K562 (cell line): ENCODE data around the gene SERPING1. TPM values are rescaled to one million over a fixed set of nuclear protein-coding genes. Genes with fewer than 3 reads are reported as not detected.

Source experiments
- CHCHD3 ChIP-seq: fragments of 250-450 bp; sonication (Bioruptor Pico); IDR thresholded peaks from 2 replicates; pipeline ENCODE4 v2.1.2; 2022; ENCODE audit warnings: mild to moderate bottlenecking
- GTF2B ChIP-seq: IDR thresholded peaks from 2 replicates; pipeline ENCODE4 v1.6.1; 2011; ENCODE audit not compliant: insufficient read length; ENCODE audit errors: extremely low read depth
- HNRNPLL ChIP-seq: fragments of 200-400 bp; formaldehyde crosslinking; IDR thresholded peaks from 2 replicates; pipeline ENCODE4 v1.6.1; 2017; ENCODE audit warnings: low read length, low read depth, mild to moderate bottlenecking; ENCODE audit not compliant: poor library complexity, severe bottlenecking
- MTA3 ChIP-seq: fragments of 450-650 bp; formaldehyde crosslinking; IDR thresholded peaks from 2 replicates; pipeline ENCODE4 v1.6.1; 2017; ENCODE audit warnings: mild to moderate bottlenecking, borderline replicate concordance
- MXI1 ChIP-seq: IDR thresholded peaks from 2 replicates; pipeline ENCODE4 v1.6.1; 2011; ENCODE audit warnings: low read depth, mild to moderate bottlenecking, improper control_type of control experiment, low read length
- NBN ChIP-seq: fragments of 450-650 bp; IDR thresholded peaks from 2 replicates; pipeline ENCODE4 v1.6.1; 2016; ENCODE audit warnings: low read depth, mild to moderate bottlenecking
- NFYB ChIP-seq: IDR thresholded peaks from 2 replicates; pipeline ENCODE4 v1.6.1; 2011; ENCODE audit warnings: mild to moderate bottlenecking, moderate library complexity; ENCODE audit not compliant: insufficient read length; ENCODE audit errors: extremely low read depth
- PATZ1 ChIP-seq: fragments of 250-450 bp; sonication (Bioruptor Pico); IDR thresholded peaks from 2 replicates; pipeline ENCODE4 v1.5.0; 2020; ENCODE audit warnings: mild to moderate bottlenecking, borderline replicate concordance
- POLR3G ChIP-seq: IDR thresholded peaks from 2 replicates; pipeline ENCODE4 v1.6.1; 2011; ENCODE audit not compliant: insufficient read length, insufficient replicate concordance; ENCODE audit errors: extremely low read depth
- RBM15 ChIP-seq: fragments of 200-400 bp; formaldehyde crosslinking; IDR thresholded peaks from 2 replicates; pipeline ENCODE4 v1.6.1; 2018; ENCODE audit warnings: mild to moderate bottlenecking, low read length, moderate library complexity; ENCODE audit not compliant: insufficient read depth
- STAT5B ChIP-seq: fragments of 250-450 bp; sonication (Bioruptor Pico); IDR thresholded peaks from 2 replicates; pipeline ENCODE4 v1.8.0; 2021; ENCODE audit warnings: mild to moderate bottlenecking, inconsistent platforms
- TCF7 ChIP-seq: sonication (generic); IDR thresholded peaks from 2 replicates; pipeline ENCODE4 v1.6.1; 2016; ENCODE audit warnings: antibody characterized with exemption, borderline replicate concordance
- ZBTB8A ChIP-seq: fragments of 450-650 bp; IDR thresholded peaks from 2 replicates; pipeline ENCODE4 v1.6.1; 2018; ENCODE audit warnings: mild to moderate bottlenecking, moderate library complexity; ENCODE audit not compliant: partially characterized antibody
- ZKSCAN3 ChIP-seq: fragments of 250-450 bp; sonication (Bioruptor Pico); IDR thresholded peaks from 2 replicates; pipeline ENCODE4 v1.4.0; 2020
- ZNF124 ChIP-seq: sonication (generic); formaldehyde crosslinking; IDR thresholded peaks from 2 replicates; pipeline ENCODE4 v1.8.1; 2022; ENCODE audit warnings: missing genetic modification reagents
- ZNF133 ChIP-seq: fragments of 250-450 bp; sonication (Bioruptor Pico); IDR thresholded peaks from 2 replicates; pipeline ENCODE4 v1.4.0; 2020; ENCODE audit warnings: mild to moderate bottlenecking
- ZNF140 ChIP-seq: fragments of 250-450 bp; sonication (Bioruptor Pico); IDR thresholded peaks from 2 replicates; pipeline ENCODE4 v1.8.0; 2021; ENCODE audit warnings: moderate library complexity, mild to moderate bottlenecking, inconsistent platforms
- ZNF311 ChIP-seq: fragments of 250-450 bp; sonication (Bioruptor Pico); IDR thresholded peaks from 2 replicates; pipeline ENCODE4 v1.4.0; 2020; ENCODE audit warnings: mild to moderate bottlenecking, moderate library complexity
- ZNF324 ChIP-seq: fragments of 250-450 bp; sonication (Bioruptor Pico); IDR thresholded peaks from 2 replicates; pipeline ENCODE4 v1.4.0; 2020; ENCODE audit warnings: mild to moderate bottlenecking
- ZNF444 ChIP-seq: fragments of 250-450 bp; sonication (Bioruptor Pico); IDR thresholded peaks from 2 replicates; pipeline ENCODE4 v1.4.0; 2020; ENCODE audit warnings: mild to moderate bottlenecking, moderate library complexity
- polyA plus RNA-seq, 8 experiments: library from polyadenylated mRNA; depleted of rRNA in 4 of 8; stranded (reverse) in 5 of 8; unstranded in 3 of 8; fragments of >200 nt; fragmentation: Nextera tagmentation in 2 of 8; fragmentation: Illumina TruSeq in 1 of 8; extraction: Ambion mirVana in 2 of 8; extraction: Trizol in 1 of 8; gene quantifications; 2 replicates each; pipeline versions ENCODE4 v1.2.1 to v1.2.3, GENCODE V29; 2011 to 2014; ENCODE audit warnings: inconsistent platforms in 1 of 8, missing spikeins in 1 of 8
- total RNA-seq, 7 experiments: library from RNA; depleted of rRNA in 6 of 7; stranded (reverse); fragments of >200 nt in 6 of 7; fragmentation: Illumina TruSeq in 2 of 7; extraction: Trizol in 2 of 7; gene quantifications; 2 replicates each; pipeline versions ENCODE4 v1.2.1 to v1.2.3, GENCODE V29; 2011 to 2021; ENCODE audit warnings: low replicate concordance in 1 of 7
- TF ChIP-seq, protein P1 (sequence below): fragments of 200-800 bp; sonication (Bioruptor generic); IDR thresholded peaks from 2 replicates; pipeline ENCODE4 v1.6.1; 2017; ENCODE audit warnings: missing genetic modification characterization, missing compliant biosample characterization
- TF ChIP-seq, protein P2 (sequence below): sonication (generic); formaldehyde crosslinking; IDR thresholded peaks from 2 replicates; pipeline ENCODE4 v1.8.1; 2023; ENCODE audit warnings: mild to moderate bottlenecking, missing genetic modification reagents

Gene SERPING1
- total and polyA plus RNA-seq, 9 of the 15 experiments (the other 6 are each of a cell fraction or from before 2014, with no cell fraction given) = 0.10 to 1.00 (median 0.21) TPM; not detected in 2

DNA sequence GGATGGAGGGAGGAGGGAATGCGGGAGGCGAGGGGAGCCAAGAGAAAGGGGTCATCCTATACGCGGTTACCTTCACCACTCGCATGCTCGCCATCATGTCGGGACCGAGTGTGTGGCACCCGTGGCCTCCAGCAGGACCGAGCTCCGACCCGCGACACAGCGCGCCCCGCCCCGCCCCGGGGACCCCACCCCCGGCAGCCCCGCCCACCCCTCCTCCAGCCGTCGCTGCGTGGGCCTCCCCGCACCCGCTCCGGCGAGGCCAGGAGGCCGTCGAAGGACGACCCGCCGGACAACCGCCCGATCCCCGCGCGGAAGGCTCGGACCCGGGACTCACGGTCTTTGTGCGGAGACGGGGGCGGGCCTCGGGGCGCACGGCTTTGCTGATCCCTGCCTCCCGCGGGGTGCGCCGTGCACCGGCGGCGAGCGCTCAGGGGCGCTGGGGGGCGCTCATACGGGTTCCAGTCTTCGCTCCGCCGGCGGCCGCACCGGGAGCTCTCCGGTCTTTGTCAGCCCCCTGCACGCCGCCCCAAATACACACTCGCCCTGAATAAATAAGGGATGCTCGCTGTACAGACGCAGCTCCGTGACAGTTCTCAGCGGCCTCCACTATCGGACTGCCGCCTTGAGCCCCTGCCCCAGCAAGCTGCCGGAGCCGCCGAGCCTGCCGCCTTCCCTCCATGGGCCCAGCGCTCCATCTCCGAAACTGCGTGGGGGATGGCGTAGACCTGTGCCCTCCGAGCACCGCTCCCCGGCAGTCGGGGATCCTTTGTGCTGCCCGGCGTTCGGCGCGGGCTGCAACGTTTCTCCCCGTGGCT is 29.8 kb upstream of the SERPING1 start, which contains the start of gene UBE2L6 (continued):
- TF ChIP-seq TCF7 (no peak), ZNF133 (CRISPR knock-in tag) (no peak), ZNF124 (no peak), RBM15 (no peak), NFYB (no peak), MTA3 (peak; percentile 57; the same call in 1 of the 2 replicates), GTF2B (no peak), ZNF324 (CRISPR knock-in tag) (no peak), STAT5B (CRISPR knock-in tag) (no peak), POLR3G (no peak), PATZ1 (CRISPR knock-in tag) (no peak), HNRNPLL (no peak), ZNF140 (CRISPR knock-in tag) (no peak), MXI1 (no peak), ZNF444 (CRISPR knock-in tag) (no peak), ZBTB8A (no peak), ZKSCAN3 (CRISPR knock-in tag) (no peak), NBN (0 out of 2 replicates have a peak, but pooled peaks have one; percentile 54), ZNF311 (CRISPR knock-in tag) (no peak), CHCHD3 (CRISPR knock-in tag) (no peak)
- TF ChIP-seq, protein P1, sequence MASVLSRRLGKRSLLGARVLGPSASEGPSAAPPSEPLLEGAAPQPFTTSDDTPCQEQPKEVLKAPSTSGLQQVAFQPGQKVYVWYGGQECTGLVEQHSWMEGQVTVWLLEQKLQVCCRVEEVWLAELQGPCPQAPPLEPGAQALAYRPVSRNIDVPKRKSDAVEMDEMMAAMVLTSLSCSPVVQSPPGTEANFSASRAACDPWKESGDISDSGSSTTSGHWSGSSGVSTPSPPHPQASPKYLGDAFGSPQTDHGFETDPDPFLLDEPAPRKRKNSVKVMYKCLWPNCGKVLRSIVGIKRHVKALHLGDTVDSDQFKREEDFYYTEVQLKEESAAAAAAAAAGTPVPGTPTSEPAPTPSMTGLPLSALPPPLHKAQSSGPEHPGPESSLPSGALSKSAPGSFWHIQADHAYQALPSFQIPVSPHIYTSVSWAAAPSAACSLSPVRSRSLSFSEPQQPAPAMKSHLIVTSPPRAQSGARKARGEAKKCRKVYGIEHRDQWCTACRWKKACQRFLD (CRISPR knock-in tag) = no peak
- TF ChIP-seq, protein P2, sequence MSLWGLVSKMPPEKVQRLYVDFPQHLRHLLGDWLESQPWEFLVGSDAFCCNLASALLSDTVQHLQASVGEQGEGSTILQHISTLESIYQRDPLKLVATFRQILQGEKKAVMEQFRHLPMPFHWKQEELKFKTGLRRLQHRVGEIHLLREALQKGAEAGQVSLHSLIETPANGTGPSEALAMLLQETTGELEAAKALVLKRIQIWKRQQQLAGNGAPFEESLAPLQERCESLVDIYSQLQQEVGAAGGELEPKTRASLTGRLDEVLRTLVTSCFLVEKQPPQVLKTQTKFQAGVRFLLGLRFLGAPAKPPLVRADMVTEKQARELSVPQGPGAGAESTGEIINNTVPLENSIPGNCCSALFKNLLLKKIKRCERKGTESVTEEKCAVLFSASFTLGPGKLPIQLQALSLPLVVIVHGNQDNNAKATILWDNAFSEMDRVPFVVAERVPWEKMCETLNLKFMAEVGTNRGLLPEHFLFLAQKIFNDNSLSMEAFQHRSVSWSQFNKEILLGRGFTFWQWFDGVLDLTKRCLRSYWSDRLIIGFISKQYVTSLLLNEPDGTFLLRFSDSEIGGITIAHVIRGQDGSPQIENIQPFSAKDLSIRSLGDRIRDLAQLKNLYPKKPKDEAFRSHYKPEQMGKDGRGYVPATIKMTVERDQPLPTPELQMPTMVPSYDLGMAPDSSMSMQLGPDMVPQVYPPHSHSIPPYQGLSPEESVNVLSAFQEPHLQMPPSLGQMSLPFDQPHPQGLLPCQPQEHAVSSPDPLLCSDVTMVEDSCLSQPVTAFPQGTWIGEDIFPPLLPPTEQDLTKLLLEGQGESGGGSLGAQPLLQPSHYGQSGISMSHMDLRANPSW (CRISPR knock-in tag) = no peak
